Measurements from ENCODE around the gene GPR3. TPM values are rescaled to one million over a fixed set of nuclear protein-coding genes. Genes with fewer than 3 reads are reported as not detected.
A peak's percentile ranks its signal among the peaks of the same experiment; 100 is the strongest.

The GPR3 gene
- total and polyA plus RNA-seq, 2 of the 13 experiments (the other 11 are each of a cell fraction or from before 2014, with no cell fraction given): 1.00 to 2.6 TPM

DNA sequence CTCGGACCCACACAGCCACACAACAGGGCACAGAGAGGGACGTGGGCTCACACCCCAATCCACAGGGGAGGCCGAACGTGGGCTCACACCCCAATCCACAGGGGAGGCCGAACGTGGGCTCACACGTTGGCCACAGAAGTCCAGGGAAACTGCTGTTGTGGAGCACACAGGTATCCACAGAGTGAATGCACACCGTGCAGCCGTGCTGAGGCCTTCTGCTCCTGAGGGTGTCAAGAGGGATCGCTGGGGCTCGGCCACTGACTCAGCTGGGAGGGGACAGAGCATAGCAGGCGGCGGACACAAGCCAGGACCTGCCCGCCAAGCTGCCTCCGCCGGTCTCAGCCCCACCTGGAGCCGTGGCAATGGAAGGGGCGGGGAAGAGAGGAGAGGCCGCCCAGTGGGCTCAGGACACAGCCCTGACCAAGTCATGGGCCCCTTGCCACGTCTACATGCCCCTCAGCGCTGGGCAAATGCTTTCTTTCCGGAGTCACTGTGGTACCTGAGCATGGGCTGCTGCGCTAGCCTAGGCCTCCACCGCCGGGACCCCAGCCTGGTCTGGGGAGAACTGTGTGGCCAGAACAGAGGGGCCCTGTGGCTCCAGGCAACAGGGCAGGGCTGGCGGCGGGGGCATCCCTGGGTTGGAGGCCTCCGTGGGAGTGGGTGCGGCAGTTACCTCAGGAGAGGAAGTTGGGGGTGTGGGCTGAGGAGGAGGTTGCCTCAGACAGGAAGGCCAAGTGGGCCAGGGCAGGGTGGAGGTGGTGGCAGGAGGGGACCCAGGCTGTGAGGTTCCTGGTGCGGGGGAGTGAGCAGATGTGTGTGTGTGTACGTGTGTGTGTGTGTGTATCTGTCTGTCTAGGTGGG is 49.4 kb upstream of the GPR3 start (continued):
- TF ChIP-seq, protein P1, sequence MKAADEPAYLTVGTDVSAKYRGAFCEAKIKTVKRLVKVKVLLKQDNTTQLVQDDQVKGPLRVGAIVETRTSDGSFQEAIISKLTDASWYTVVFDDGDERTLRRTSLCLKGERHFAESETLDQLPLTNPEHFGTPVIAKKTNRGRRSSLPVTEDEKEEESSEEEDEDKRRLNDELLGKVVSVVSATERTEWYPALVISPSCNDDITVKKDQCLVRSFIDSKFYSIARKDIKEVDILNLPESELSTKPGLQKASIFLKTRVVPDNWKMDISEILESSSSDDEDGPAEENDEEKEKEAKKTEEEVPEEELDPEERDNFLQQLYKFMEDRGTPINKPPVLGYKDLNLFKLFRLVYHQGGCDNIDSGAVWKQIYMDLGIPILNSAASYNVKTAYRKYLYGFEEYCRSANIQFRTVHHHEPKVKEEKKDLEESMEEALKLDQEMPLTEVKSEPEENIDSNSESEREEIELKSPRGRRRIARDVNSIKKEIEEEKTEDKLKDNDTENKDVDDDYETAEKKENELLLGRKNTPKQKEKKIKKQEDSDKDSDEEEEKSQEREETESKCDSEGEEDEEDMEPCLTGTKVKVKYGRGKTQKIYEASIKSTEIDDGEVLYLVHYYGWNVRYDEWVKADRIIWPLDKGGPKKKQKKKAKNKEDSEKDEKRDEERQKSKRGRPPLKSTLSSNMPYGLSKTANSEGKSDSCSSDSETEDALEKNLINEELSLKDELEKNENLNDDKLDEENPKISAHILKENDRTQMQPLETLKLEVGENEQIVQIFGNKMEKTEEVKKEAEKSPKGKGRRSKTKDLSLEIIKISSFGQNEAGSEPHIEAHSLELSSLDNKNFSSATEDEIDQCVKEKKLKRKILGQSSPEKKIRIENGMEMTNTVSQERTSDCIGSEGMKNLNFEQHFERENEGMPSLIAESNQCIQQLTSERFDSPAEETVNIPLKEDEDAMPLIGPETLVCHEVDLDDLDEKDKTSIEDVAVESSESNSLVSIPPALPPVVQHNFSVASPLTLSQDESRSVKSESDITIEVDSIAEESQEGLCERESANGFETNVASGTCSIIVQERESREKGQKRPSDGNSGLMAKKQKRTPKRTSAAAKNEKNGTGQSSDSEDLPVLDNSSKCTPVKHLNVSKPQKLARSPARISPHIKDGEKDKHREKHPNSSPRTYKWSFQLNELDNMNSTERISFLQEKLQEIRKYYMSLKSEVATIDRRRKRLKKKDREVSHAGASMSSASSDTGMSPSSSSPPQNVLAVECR (CRISPR knock-in tag; IDR thresholded peaks at IDR 0.05; ENCODE audit: borderline replicate concordance): no peak; the same call in 1 of the 2 replicates
- TF ChIP-seq CHD2 (IDR thresholded peaks at IDR 0.05; ENCODE audit: low read depth, low read length): no peak
- no peak for TF ChIP-seq RARA (CRISPR knock-in tag; IDR thresholded peaks at IDR 0.05)
- TF ChIP-seq BRCA1 (CRISPR knock-in tag; IDR thresholded peaks at IDR 0.05): no peak
- TF ChIP-seq ELF3 (CRISPR knock-in tag; IDR thresholded peaks at IDR 0.05): no peak
- TF ChIP-seq HNF1A (IDR thresholded peaks at IDR 0.05; ENCODE audit: low read depth): no peak
- TF ChIP-seq HNF1A (CRISPR knock-in tag; IDR thresholded peaks at IDR 0.05; ENCODE audit: borderline replicate concordance): no peak
- TF ChIP-seq RELA (CRISPR knock-in tag; IDR thresholded peaks at IDR 0.05): no peak
- TF ChIP-seq FOXP4 (CRISPR knock-in tag; IDR thresholded peaks at IDR 0.05): no peak
- no peak for TF ChIP-seq GPN1 (CRISPR knock-in tag; IDR thresholded peaks at IDR 0.05; ENCODE audit: borderline replicate concordance)
- TF ChIP-seq AGO1 (IDR thresholded peaks at IDR 0.05; ENCODE audit: low read depth, low read length, poor library complexity, severe bottlenecking): no peak
- 0 out of 2 replicates have a peak, but pooled peaks have one; percentile 25 for TF ChIP-seq JUNB (CRISPR knock-in tag; IDR thresholded peaks at IDR 0.05; ENCODE audit: borderline replicate concordance)
- no peak for TF ChIP-seq ZFP62 (CRISPR knock-in tag; IDR thresholded peaks at IDR 0.05)
- TF ChIP-seq ZNF788 (CRISPR knock-in tag; IDR thresholded peaks at IDR 0.05; ENCODE audit: borderline replicate concordance): peak; percentile 68
- TF ChIP-seq, protein P2, sequence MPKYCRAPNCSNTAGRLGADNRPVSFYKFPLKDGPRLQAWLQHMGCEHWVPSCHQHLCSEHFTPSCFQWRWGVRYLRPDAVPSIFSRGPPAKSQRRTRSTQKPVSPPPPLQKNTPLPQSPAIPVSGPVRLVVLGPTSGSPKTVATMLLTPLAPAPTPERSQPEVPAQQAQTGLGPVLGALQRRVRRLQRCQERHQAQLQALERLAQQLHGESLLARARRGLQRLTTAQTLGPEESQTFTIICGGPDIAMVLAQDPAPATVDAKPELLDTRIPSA (CRISPR knock-in tag; IDR thresholded peaks at IDR 0.05; ENCODE audit: borderline replicate concordance): no peak
- no peak for TF ChIP-seq NKX3-1 (CRISPR knock-in tag; IDR thresholded peaks at IDR 0.05)
- TF ChIP-seq ZNF713 (CRISPR knock-in tag; IDR thresholded peaks at IDR 0.05): 0 out of 2 replicates have a peak, but pooled peaks have one; percentile 70
- TF ChIP-seq ZNF839 (CRISPR knock-in tag; IDR thresholded peaks at IDR 0.05; ENCODE audit: borderline replicate concordance): no peak
